IMR-90 (cell line): ENCODE data around the gene SELENOO. TPM values are rescaled to one million over a fixed set of nuclear protein-coding genes. Genes with fewer than 3 reads are reported as not detected.

ENCODE experiments used
- ATAC-seq: fragments of 200-7000 bp; cut with Tn5 transposase; 2 replicates; pipeline ENCODE4 v1.9.1; 2020; ENCODE audit warnings: low read depth, mild to moderate bottlenecking, moderate library complexity
- BruUV-seq: library from RNA; stranded (reverse); fragments of 400-500 nt; replicated peaks from 2 replicates; lab custom pipeline; 2021; lab: Mats Ljungman, UMichigan
- CTCF ChIA-PET: fragments of 300-600 bp; formaldehyde crosslinking; extraction: SDS; loops from one replicate; lab custom pipeline; 2021; ENCODE audit warnings: antibody characterized with exemption; lab: Yijun Ruan, JAX
- POLR2A ChIA-PET: fragments of 300-600 bp; sonication (Branson Sonifier 250); formaldehyde crosslinking; loops from one replicate; lab custom pipeline; 2022; ENCODE audit warnings: antibody characterized with exemption; ENCODE audit not compliant: unreplicated experiment; lab: Charles Lee
- DNase-seq: peaks from one replicate; pipeline ENCODE4 v3.0.0; 2013
- H2AFZ ChIP-seq: replicated peaks from 2 replicates; pipeline ENCODE3; 2013; ENCODE audit warnings: low read length, mild to moderate bottlenecking; ENCODE audit not compliant: poor library complexity
- H2AK5ac ChIP-seq: 2 replicates; pipeline ENCODE4 v1.6.1; 2013; ENCODE audit warnings: low read depth, low read length, inconsistent platforms
- H2AK9ac ChIP-seq: replicated peaks from 2 replicates; pipeline ENCODE3; 2013; ENCODE audit warnings: mild to moderate bottlenecking, low read depth, low read length, moderate library complexity; ENCODE audit not compliant: poor library complexity
- H2BK120ac ChIP-seq: 2 replicates; pipeline ENCODE4 v1.6.1; 2013; ENCODE audit warnings: low read depth, low read length, inconsistent platforms
- H2BK15ac ChIP-seq: 3 replicates; pipeline ENCODE4 v1.6.1; 2013; ENCODE audit warnings: low read depth, low read length, inconsistent platforms
- H2BK20ac ChIP-seq: 2 replicates; pipeline ENCODE4 v1.6.1; 2013; ENCODE audit warnings: low read depth, mild to moderate bottlenecking, inconsistent platforms, low read length, moderate library complexity
- H2BK5ac ChIP-seq: 2 replicates; pipeline ENCODE4 v1.6.1; 2013; ENCODE audit warnings: mild to moderate bottlenecking, low read depth, low read length, inconsistent platforms; ENCODE audit not compliant: poor library complexity, severe bottlenecking
- H3K14ac ChIP-seq: replicated peaks from 2 replicates; pipeline ENCODE4 v1.6.1; 2013; ENCODE audit warnings: low read depth, low read length, inconsistent platforms
- H3K18ac ChIP-seq: 2 replicates; pipeline ENCODE4 v1.6.1; 2013; ENCODE audit warnings: low read depth, low read length, control low read depth
- H3K23ac ChIP-seq: 2 replicates; pipeline ENCODE4 v1.6.1; 2013; ENCODE audit warnings: low read depth, low read length, inconsistent platforms
- H3K27ac ChIP-seq: 2 replicates; pipeline ENCODE4 v1.5.1; 2013; ENCODE audit warnings: mild to moderate bottlenecking, control low read depth, low read length; ENCODE audit not compliant: insufficient read depth
- H3K27me3 ChIP-seq: 2 replicates; pipeline ENCODE4 v1.6.1; 2013; ENCODE audit warnings: low read length; ENCODE audit not compliant: control insufficient read depth, insufficient read depth
- H3K36me3 ChIP-seq: 2 replicates; pipeline ENCODE4 v1.6.1; 2013; ENCODE audit warnings: low read length, mixed read lengths; ENCODE audit not compliant: control insufficient read depth, insufficient read depth
- H3K4ac ChIP-seq: 2 replicates; pipeline ENCODE4 v1.6.1; 2013; ENCODE audit warnings: low read depth, low read length, inconsistent platforms
- H3K4me1 ChIP-seq: 2 replicates; pipeline ENCODE4 v1.6.1; 2013; ENCODE audit warnings: low read length, mixed read lengths; ENCODE audit not compliant: control insufficient read depth, insufficient read depth
- H3K4me2 ChIP-seq: 2 replicates; pipeline ENCODE4 v1.6.1; 2013; ENCODE audit warnings: low read depth, mild to moderate bottlenecking, control low read depth, low read length, moderate library complexity
- H3K4me3 ChIP-seq: 2 replicates; pipeline ENCODE4 v1.5.1; 2013; ENCODE audit warnings: low read depth, mild to moderate bottlenecking, control low read depth, low read length, moderate library complexity; ENCODE audit not compliant: insufficient read depth
- H3K56ac ChIP-seq: 2 replicates; pipeline ENCODE4 v1.6.1; 2013; ENCODE audit warnings: low read length, inconsistent platforms; ENCODE audit not compliant: insufficient read depth; ENCODE audit errors: extremely low read depth
- H3K79me1 ChIP-seq, 2 experiments: 2 replicates each; pipeline ENCODE4 v1.6.1; 2013; ENCODE audit warnings: low read length in 2 of 2, inconsistent platforms in 1 of 2, low read depth in 1 of 2
- H3K9ac ChIP-seq: 2 replicates; pipeline ENCODE4 v1.6.1; 2013; ENCODE audit warnings: low read depth, low read length, control low read depth
- H3K9me1 ChIP-seq: 2 replicates; pipeline ENCODE4 v1.6.1; 2013; ENCODE audit warnings: low read length, inconsistent platforms; ENCODE audit not compliant: insufficient read depth
- H3K9me3 ChIP-seq: 2 replicates; pipeline ENCODE4 v1.6.1; 2013; ENCODE audit warnings: low read length; ENCODE audit not compliant: control insufficient read depth, insufficient read depth
- H4K20me1 ChIP-seq: 2 replicates; pipeline ENCODE4 v1.6.1; 2013; ENCODE audit warnings: low read length, inconsistent platforms; ENCODE audit not compliant: insufficient read depth
- H4K5ac ChIP-seq: 2 replicates; pipeline ENCODE4 v1.6.1; 2013; ENCODE audit warnings: mild to moderate bottlenecking, low read depth, low read length, control low read depth
- H4K8ac ChIP-seq, 2 experiments: 2 replicates each; pipeline ENCODE4 v1.6.1; 2013; ENCODE audit warnings: low read depth in 2 of 2, low read length in 2 of 2, control low read depth in 1 of 2, inconsistent platforms in 1 of 2
- H4K91ac ChIP-seq: 2 replicates; pipeline ENCODE4 v1.6.1; 2013; ENCODE audit warnings: low read depth, low read length, inconsistent platforms; ENCODE audit not compliant: insufficient read depth
- ELK1 ChIP-seq: fragments of 150-350 bp; IDR thresholded peaks from 2 replicates; pipeline ENCODE4 v1.6.1; 2016; ENCODE audit warnings: low read depth, mild to moderate bottlenecking, low read length, moderate library complexity, borderline replicate concordance
- MAFK ChIP-seq: IDR thresholded peaks from 2 replicates; pipeline ENCODE4 v1.6.1; 2012; ENCODE audit warnings: low read depth, low read length, improper control_type of control experiment
- MAZ ChIP-seq: IDR thresholded peaks from 2 replicates; pipeline ENCODE4 v1.6.1; 2012; ENCODE audit warnings: low read depth, mild to moderate bottlenecking, low read length, improper control_type of control experiment, moderate library complexity, borderline replicate concordance
- MXI1 ChIP-seq: IDR thresholded peaks from 2 replicates; pipeline ENCODE4 v1.6.1; 2012; ENCODE audit warnings: low read depth, mild to moderate bottlenecking, low read length, moderate library complexity, borderline replicate concordance
- POLR2A ChIP-seq: IDR thresholded peaks from 2 replicates; pipeline ENCODE4 v1.6.1; 2012; ENCODE audit warnings: mild to moderate bottlenecking, low read depth, low read length
- RAD21 ChIP-seq: IDR thresholded peaks from 2 replicates; pipeline ENCODE4 v1.6.1; 2012; ENCODE audit warnings: low read length, improper control_type of control experiment
- RCOR1 ChIP-seq: IDR thresholded peaks from 2 replicates; pipeline ENCODE4 v1.6.1; 2012; ENCODE audit warnings: mild to moderate bottlenecking, low read length, improper control_type of control experiment; ENCODE audit not compliant: insufficient replicate concordance
- WGBS, 2 experiments: methylation state at CpG; one replicate each; pipeline versions ENCODE4 v1.1.5 to v1.1.7; 2013; ENCODE audit warnings: missing lambda C conversion rate in 2 of 2; ENCODE audit not compliant: insufficient read length in 1 of 2; ENCODE audit errors: extremely low coverage in 2 of 2; 5-methylcytosine and 5-hydroxymethylcytosine counted together
- dilution Hi-C: fragments of 300-500 bp; cut with HindIII; formaldehyde crosslinking; loops from one replicate; pipeline ENCODE4 v1.14.3; 2018; ENCODE audit warnings: low sequenced_read_pairs; ENCODE audit not compliant: unreplicated experiment
- in situ Hi-C: fragments of 300-500 bp; cut with MboI; formaldehyde crosslinking; loops from 3 replicates; pipeline ENCODE4 v1.14.3; 2019; ENCODE audit warnings: low sequenced_read_pairs, inconsistent platforms, mixed read lengths
- intact Hi-C: fragments of 100-400 bp; cut with micrococcal nuclease; formaldehyde crosslinking; loops from 2 replicates; pipeline ENCODE4 v1.10.0; 2022
- polyA plus RNA-seq, 3 experiments: library from polyadenylated mRNA; depleted of rRNA; stranded (reverse); fragments of >200 nt; gene quantifications; 2 replicates each; pipeline ENCODE4 v1.2.3, GENCODE V29; 2012; ENCODE audit warnings: low replicate concordance in 1 of 3
- total RNA-seq: library from RNA; depleted of rRNA; stranded (reverse); fragments of >200 nt; gene quantifications from 2 replicates; pipeline ENCODE4 v1.2.3, GENCODE V29; 2012

The SELENOO gene
- total and polyA plus RNA-seq, 2 of the 4 experiments (the other 2 are of a cell fraction): 10.4 to 21.4 TPM

- Histone ChIP-seq H3K23ac (peak within 1 kb of the TSS; percentile 90), H3K27ac (peak within 1 kb of the TSS; percentile 28), H3K36me3 (peaks cover 41% of the 10 kb centered on the region), H2BK120ac (no peak within 1 kb of the TSS), H4K20me1 (peaks cover 21% of the 10 kb centered on the region), H3K14ac (peak within 1 kb of the TSS; percentile 91), H3K4me2 (peak within 1 kb of the TSS; percentile 64), H2BK20ac (no peak within 1 kb of the TSS), H3K79me1 (peaks cover 9 to 39% of the 10 kb centered on the region in 2 experiments; a peak in 3 of 4 replicates), H4K5ac (peak within 1 kb of the TSS; percentile 8), H3K27me3 (no peaks in the 10 kb centered on the region), H3K4ac (peak within 1 kb of the TSS; percentile 91), H3K9me1 (0 out of 2 replicates have a peak, but pooled peaks cover 3% of the 10 kb centered on the region), H3K9me3 (no peaks in the 10 kb centered on the region), H3K4me1 (peaks cover 12% of the 10 kb centered on the region), H3K18ac (no peak within 1 kb of the TSS; the same call in 1 of the 2 replicates), H2BK5ac (peak within 1 kb of the TSS; percentile 56), H2BK15ac (no peak within 1 kb of the TSS), H3K56ac (peak within 1 kb of the TSS; percentile 36; the same call in 1 of the 2 replicates), H3K4me3 (peak within 1 kb of the TSS; percentile 88), H2AK9ac (peak within 1 kb of the TSS; percentile 94), H4K8ac (peak within 1 kb of the TSS; percentile 39 to 62; a peak in 3 of 4 replicates), H4K91ac (peak within 1 kb of the TSS; percentile 52), H3K9ac (peak within 1 kb of the TSS; percentile 82), H2AFZ (peak within 1 kb of the TSS; percentile 93), H2AK5ac (peak within 1 kb of the TSS; percentile 77)
- no peak for TF ChIP-seq ELK1
- no peak for TF ChIP-seq RCOR1
- no peak for TF ChIP-seq RAD21
- no peak for TF ChIP-seq MAFK
- TF ChIP-seq POLR2A: no peak
- peak; percentile 76 for TF ChIP-seq MXI1
- TF ChIP-seq MAZ: peak; percentile 44; the same call in 1 of the 2 replicates
- dilution Hi-C loops (no loop called here), in situ Hi-C loops (loop anchor here (5.0 kb wide), 1 partner anchor 76 kb away; the partner anchor contains the start of gene DENND6B), intact Hi-C loops (no loop called here)
- ATAC-seq (peak; percentile 84), DNase-seq (peak; percentile 74)
- POLR2A ChIA-PET: interaction anchor here (0.6 to 1.0 kb wide), 3 partner anchors 78 to 176 kb away, joined by 3 to 9 read pairs (median 6); no protein-coding TSS in a partner anchor
- CTCF ChIA-PET: interaction anchor here (1.0 to 1.2 kb wide), 2 partner anchors 10 to 91 kb away, joined by 3 to 7 read pairs; partner anchors contain the start of gene MAPK12
- 2% methylated on average over 53 of the region's 81 CpGs; no CpG with 5 or more reads in 1 of the 2 experiments for WGBS, 2 experiments
- BruUV-seq: no TSS peak
These were observed 50.0 kb downstream of the SELENOO start, which contains the start of gene HDAC10 for GRCh38 chr22:50250555-50251476. Gene HDAC10, minus strand, starts transcription at chr22:50251265. Its CDS starts 233 bp downstream, at chr22:50251032.
